Measurements from ENCODE around the gene NAALADL2.
"Not testable (repeated sequence)": the region's sequence is repeated elsewhere in the genome, so short reads cannot be mapped to it uniquely, and the experiment has no call there.

Gene NAALADL2

DNA sequence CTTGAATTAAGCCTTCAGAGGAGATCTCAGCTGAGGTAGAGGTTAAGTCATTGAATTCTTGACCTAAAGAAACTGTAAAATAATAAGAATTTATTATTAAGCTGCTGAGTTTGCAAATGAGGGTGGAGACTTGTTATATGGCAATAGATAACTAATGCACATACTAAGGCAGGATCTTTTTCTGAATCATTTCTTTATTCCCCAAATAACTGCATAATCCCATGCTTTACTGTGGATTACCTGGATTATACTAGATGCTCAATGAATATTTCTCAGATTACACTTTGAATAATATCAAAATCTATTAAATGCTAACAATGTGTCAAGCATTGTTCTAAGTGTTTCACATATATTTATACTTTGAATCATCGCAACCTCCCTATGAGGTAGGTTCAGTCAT, 532.5 kb downstream of the NAALADL2 start:
- DNase-seq: no peak

DNA sequence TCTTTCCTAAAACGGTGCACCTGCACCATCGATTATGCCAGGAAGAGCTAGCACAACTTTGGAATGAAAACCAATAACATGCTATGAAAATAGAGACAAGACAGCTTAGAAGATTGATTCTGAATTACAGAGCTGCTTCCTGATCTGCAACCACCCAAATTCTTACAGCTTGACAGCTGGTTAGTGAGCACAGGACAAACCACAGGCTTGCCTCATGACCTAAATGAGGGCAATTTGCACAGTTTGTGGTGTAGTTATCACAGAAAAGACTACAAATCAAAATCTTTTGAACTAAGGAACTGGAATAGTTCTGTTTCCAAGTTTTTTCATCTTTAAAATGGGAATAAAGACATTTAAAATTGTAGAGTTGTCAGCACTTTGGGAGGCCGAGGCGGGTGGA, 533.5 kb downstream of the NAALADL2 start:
- DNase-seq: no peak

- DNase-seq: no peak
These were observed 538.2 kb downstream of the NAALADL2 start for GRCh38 chr3:175397372-175397771.

DNA sequence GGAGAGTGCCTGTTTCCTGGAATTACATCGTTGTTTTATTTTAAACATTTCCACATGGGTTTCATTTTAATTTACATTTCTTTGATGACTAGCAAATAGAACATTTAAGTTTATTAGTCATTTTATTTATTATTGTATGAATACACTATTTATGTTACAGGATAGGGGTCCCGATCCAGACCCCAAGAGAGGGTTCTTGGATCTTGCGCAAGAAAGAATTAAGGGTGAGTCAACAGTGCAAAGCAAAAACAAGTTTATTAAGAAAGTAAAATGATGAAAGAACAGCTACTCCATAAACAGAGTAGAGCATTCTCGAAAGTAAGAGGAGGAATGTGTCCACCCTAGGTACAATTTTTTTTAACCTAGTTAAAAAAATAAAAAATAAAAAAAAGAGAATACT, 539.5 kb downstream of the NAALADL2 start:
- DNase-seq: no peak

GRCh38 chr3:175399156-175399840, 540.2 kb downstream of the NAALADL2 start:
- no peak for DNase-seq

DNA sequence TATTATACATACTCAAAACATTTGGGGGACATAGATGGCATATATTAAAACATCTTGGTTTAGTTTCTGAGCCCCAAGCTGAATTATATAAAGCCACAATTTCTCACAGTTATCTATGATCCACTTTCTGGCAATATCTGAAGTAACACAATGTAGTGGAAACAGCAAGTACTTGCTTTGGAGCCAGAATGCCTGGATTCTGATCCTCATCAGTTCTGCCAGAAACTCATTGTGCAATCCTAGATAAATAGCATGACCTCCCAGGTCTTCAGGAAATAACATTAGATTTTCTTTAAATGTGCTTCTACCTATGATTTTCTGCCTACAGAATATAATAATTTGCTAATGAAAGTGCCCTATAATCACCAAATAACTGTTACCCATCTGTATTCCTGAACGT, 544.9 kb downstream of the NAALADL2 start:
- DNase-seq: no peak

DNA sequence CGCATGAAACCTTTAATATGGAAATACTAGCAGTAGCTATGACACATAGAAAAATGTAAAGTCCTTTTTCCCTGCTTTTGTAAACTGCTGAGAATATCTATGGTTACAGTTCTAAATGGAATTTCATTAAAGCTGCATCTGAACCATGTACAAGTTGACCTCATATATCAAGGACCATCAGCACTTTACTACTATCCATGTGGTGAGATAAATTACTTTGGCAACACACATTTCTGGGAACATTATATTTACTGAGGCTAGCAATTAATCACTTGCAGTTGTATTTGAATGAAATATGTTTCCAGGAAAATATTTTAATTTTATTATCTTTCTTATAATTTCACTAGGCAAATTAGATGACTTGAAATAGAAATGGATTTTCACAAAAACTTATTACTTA, 545.5 kb downstream of the NAALADL2 start:
- DNase-seq: no peak

GRCh38 chr3:175410251-175410650, 551.1 kb downstream of the NAALADL2 start:
- no peak for DNase-seq

DNA sequence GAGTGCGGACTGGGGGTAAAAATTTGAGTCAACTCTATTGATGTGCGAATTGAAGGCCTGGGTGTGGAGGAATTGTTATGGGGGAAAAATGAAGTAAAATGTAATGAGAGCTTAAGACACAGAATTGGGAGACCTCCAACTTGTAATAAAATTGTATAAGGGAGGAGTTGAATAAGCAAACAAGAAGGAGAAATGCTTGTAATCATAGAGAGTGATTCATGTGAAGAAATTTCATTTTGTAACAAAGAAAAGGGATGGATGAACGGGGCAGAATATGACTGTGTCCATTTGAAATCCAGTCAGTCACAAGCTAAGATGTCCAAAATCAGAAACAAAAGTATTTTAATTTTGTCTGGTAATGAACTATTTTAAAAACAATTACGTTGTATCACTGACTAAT, 552.3 kb downstream of the NAALADL2 start:
- no peak for DNase-seq

DNA sequence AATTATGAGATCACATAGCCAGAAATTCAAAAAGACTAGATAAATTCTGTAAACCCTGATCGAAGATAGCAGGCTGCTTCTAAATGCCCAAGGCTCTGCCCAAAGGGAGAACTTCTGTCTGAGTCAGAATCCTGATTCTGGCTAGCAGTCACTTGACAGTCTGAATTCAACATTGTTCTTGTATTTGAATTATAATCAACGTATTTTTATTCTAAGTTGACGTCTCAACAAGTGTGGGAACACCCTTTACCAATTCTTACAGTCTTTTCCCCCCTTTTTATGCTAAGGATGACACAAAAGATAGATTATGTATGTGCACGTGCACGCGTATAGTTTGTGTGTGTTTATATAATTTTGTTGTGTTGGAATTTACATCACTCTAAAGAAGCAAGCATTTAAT, 552.8 kb downstream of the NAALADL2 start:
- DNase-seq: no peak

DNA sequence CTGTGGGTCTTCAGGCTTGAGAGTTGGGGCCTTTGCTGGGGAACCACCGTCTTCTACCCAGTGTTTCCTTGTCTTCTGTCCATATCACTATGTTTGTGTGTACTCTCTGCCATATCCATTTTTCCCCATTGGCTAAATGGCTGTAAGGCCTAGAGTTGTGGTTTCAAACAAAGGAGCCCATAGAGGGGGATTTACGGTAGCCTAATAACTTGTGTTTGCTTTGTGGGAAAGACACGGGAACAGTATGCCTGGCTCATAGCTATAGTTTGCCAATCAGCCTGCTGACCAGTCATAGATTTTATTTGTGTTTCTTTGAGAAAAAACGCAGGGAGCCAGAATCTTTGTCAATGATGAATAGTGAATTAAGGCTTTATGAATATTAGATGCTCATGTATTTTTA, 554.8 kb downstream of the NAALADL2 start:
- no peak for DNase-seq

GRCh38 chr3:175416600-175416999, 557.5 kb downstream of the NAALADL2 start:
- DNase-seq: no peak

DNA sequence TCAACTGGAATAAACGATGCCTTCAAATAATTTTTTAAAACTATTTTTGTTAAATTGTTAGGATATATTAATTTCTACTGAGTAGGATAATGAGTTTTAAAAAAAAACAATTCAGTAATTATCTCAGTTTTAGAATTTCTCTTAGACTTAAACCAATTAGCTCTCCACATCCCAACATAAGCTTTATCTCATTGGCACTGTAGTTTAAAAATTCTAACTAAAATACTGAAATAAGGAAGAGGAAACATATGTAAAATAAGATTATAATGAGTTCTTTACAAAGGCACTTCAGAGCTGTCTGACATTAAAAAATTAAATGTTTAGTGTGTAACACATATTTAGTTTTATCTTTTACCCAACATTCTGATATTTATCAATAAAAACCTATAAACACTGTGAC, 558.3 kb downstream of the NAALADL2 start:
- DNase-seq: no peak

GRCh38 chr3:175421902-175422301, 562.8 kb downstream of the NAALADL2 start:
- DNase-seq: no peak

GRCh38 chr3:175422744-175423143, 563.6 kb downstream of the NAALADL2 start:
- DNase-seq: no peak

DNA sequence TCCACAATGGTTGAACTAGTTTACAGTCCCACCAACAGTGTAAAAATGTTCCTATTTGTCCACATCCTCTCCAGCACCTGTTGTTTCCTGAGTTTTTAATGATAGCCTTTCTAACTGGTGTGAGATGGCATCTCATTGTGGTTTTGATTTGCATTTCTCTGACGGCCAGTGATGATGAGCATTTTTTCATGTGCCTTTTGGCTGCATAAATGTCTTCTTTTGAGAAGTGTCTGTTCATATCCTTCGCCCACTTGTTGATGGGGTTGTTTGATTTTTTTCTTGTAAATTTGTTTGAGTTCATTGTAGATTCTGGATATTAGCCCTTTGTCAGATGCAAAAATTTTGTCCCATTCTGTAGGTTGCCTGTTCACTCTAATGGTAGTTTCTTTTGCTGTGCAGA, 564.7 kb downstream of the NAALADL2 start:
- not testable (repeated sequence) for DNase-seq

DNA sequence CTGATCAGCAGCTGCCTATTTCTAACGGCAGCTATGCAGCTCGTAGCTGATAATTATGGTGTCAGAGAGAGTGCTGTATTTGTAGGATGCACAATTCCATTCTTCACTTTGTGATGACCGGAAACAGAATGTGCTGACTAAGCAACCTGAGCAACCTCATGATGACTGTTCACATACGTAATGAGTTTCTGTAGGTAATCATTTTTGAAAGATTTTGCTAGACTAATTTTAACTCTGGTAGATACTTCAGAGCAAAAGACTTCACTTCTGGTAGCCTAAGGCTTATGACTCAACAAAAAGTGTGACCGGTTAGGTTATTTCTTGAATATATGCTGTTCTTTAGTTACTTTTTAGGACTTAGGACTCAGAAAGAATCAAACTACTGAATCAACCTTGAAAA, 567.7 kb downstream of the NAALADL2 start:
- no peak for DNase-seq

- no peak for DNase-seq
These were observed 569.3 kb downstream of the NAALADL2 start for GRCh38 chr3:175428466-175428865.

- no peak for DNase-seq
These were observed 572.0 kb downstream of the NAALADL2 start for GRCh38 chr3:175430983-175431773.

GRCh38 chr3:175432376-175433025, 573.4 kb downstream of the NAALADL2 start:
- DNase-seq: no peak

- DNase-seq: no peak
These were observed 574.0 kb downstream of the NAALADL2 start for GRCh38 chr3:175433026-175433674.

- no peak for DNase-seq
These were observed 575.4 kb downstream of the NAALADL2 start for GRCh38 chr3:175434561-175434960.

- no peak for DNase-seq
These were observed 584.5 kb downstream of the NAALADL2 start for GRCh38 chr3:175443682-175444081.

GRCh38 chr3:175445741-175446140, 586.6 kb downstream of the NAALADL2 start:
- no peak for DNase-seq
